Stimulated activated naive B cell treated with anti-CD40 and anti-IgM and Interleukin-4, amounts not matched to agents 10 μg/mL and 1 μg/mL and 100 μg/mL, for 72 hours (primary cell): ENCODE results near the gene ZBTB14.

Experiments used
- ATAC-seq, 2 donors: fragments of 150-1000 bp; cut with Tn5 transposase; replicated peaks; 2 replicates each; pipeline ENCODE4 v1.10.0; 2021; ENCODE audit warnings: moderate library complexity in 1 of 2
- DNase-seq: peaks from one replicate; pipeline ENCODE4 v3.0.0; 2021
- H3K27ac Mint-ChIP-seq: one replicate; pipeline ENCODE4 v1.8.0; 2022; ENCODE audit warnings: mild to moderate bottlenecking, mixed read lengths
- H3K27me3 Mint-ChIP-seq, 2 donors: one replicate each; pipeline ENCODE4 v1.8.0; 2022; ENCODE audit warnings: mixed read lengths in 2 of 2
- H3K36me3 Mint-ChIP-seq, 2 donors: one replicate each; pipeline ENCODE4 v1.8.0; 2022; ENCODE audit warnings: mixed read lengths in 2 of 2, mild to moderate bottlenecking in 1 of 2
- H3K4me1 Mint-ChIP-seq, 2 donors: one replicate each; pipeline ENCODE4 v1.8.0; 2022; ENCODE audit warnings: mixed read lengths in 2 of 2, mild to moderate bottlenecking in 1 of 2
- H3K4me3 Mint-ChIP-seq, 2 donors: one replicate each; pipeline ENCODE4 v1.8.0; 2022; ENCODE audit warnings: mild to moderate bottlenecking in 2 of 2, mixed read lengths in 2 of 2, moderate library complexity in 1 of 2
- H3K9me3 Mint-ChIP-seq, 2 donors: one replicate each; pipeline ENCODE4 v1.8.0; 2022; ENCODE audit warnings: mixed read lengths in 2 of 2, mild to moderate bottlenecking in 1 of 2

The ZBTB14 gene

DNA sequence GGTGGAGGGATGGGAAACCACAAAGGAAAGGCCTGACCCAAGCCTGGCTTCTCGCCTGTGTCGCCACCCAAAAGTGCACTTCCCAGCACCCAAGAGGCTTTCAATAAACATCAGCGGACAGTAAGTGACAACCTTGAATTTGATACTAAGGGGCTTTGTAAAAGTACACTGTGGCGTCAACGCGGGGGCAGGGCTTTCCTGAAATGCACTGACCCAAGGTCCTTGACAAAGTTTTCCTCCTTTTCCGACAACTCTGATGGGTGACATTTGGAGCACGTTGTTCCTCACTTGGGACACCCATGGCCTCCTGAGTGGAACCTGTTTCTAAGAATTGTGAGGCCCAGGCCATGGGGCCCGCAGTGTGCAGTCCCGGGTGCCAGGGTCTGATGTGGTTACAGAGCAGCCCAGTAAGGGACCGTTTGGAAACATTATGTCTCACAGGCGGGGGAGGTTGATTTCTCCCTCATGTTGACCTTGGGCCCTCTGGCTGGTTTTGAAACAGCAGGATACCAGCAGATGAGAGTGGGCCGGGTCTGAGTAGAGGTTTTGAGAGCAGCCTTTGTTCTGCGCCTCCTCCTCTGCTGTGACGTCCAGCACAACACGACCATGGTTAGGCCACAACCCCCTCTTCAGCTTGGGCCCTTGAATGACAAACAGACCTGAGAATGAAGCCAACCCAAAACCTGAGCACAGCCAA lies 2.8 kb upstream of the ZBTB14 start:
- Mint-ChIP-seq H3K27ac (no peak overlapping the region), H3K9me3 (no peaks in the 10 kb centered on the region), H3K4me1 (peaks cover 9 to 18% of the 10 kb centered on the region in 2 donors), H3K4me3 (no peak overlapping the region), H3K27me3 (peaks cover 15 to 32% of the 10 kb centered on the region in 2 donors), H3K36me3 (no peaks in the 10 kb centered on the region)
- ATAC-seq (no peak), DNase-seq (no peak)

GRCh38 chr18:5297597-5297996 lies 2.1 kb upstream of the ZBTB14 start:
- Mint-ChIP-seq H3K4me3 (no peak overlapping the region), H3K27me3 (peaks cover 15 to 24% of the 10 kb centered on the region in 2 donors), H3K4me1 (peaks cover 9 to 18% of the 10 kb centered on the region in 2 donors)

DNA sequence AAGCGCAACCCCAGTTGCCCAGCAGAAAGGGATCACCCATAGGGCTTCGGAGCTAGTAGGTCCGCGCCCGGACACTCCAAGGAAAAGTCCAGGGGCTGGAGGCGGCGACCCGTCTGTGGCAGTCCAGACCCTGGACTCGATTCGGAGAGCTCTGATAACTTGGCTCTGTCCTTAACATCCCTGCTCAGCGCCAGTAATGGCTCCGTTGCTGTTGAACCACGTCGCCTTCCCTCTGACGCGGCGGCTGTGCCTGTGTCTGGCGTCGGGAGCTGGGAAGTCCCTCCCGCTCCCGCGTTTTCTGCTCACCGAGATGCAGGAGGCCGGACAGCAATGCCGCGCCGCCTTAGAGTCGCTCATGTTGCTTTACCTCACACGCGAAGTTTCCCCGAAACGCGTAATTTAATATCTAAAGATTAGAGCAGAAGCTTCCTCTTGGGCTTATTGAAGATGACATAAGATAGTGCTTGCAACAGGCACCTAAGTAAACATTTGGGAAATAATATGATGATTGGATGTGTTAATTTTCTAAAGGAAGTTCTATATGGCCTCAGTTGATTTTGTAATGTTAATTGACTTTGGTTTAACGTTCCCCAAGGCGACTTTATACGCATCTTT lies 1.3 kb upstream of the ZBTB14 start:
- peaks cover 9 to 18% of the 10 kb centered on the region in 2 donors for H3K4me1 Mint-ChIP-seq
- peak overlapping the region; percentile 96 to 97 for H3K4me3 Mint-ChIP-seq
- peaks cover 2% of the 10 kb centered on the region in 2 donors for H3K36me3 Mint-ChIP-seq
- DNase-seq (peak; percentile 61), ATAC-seq (peak; percentile 19 to 30)
- no peaks in the 10 kb centered on the region for H3K9me3 Mint-ChIP-seq
- H3K27me3 Mint-ChIP-seq, result peaks cover 11 to 18% of the 10 kb centered on the region in 2 donors
- H3K27ac Mint-ChIP-seq, result peak overlapping the region; percentile 97

More at GRCh38 chr18:5297597-5297996, 2.1 kb upstream of the ZBTB14 start:
- Mint-ChIP-seq H3K36me3 (no peaks in the 10 kb centered on the region), H3K27ac (no peak overlapping the region), H3K9me3 (no peaks in the 10 kb centered on the region)
- ATAC-seq (no peak), DNase-seq (no peak)

DNA sequence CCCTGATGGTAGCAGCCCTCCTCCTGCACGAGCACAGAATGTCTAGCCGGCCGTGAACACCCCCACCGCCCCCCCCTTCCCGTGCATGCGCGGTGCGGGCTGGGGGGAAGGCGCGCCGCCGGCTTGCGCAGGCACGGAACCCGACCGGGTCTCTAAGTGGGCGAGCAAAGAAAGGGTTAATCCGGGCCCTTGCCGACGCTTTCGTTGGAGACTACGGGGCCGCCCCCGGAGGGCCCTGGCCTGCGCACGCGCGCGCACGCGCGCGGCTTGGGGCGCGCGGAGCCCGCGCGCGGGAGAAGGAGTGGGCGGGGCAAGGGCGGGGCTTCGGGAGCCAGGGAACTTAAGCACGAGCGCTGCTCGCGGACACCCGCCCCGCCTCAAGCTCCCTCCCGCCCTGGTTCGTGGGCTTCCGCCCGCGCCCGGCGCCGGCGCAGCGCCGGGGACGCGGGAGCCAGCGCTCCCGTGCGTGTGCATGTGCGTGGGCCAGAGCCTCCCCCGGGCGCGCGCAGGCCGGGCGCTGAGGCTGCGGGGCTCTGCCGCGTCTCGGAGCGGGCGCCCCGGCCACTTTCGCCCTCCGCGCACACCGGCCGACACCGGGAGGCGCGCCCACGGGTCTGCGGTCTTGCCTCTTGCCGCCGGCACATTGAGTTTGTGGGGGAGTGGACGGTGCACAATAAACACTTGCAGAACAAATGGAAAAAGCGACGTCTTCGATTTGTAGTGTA lies 617 bp upstream of the ZBTB14 start:
- Mint-ChIP-seq H3K27ac (peak overlapping the region; percentile 97), H3K27me3 (peaks cover 11% of the 10 kb centered on the region in 2 donors), H3K4me3 (peak overlapping the region; percentile 96 to 97), H3K9me3 (no peaks in the 10 kb centered on the region), H3K36me3 (peaks cover 8% of the 10 kb centered on the region in 2 donors), H3K4me1 (peaks cover 9 to 18% of the 10 kb centered on the region in 2 donors)
- ATAC-seq (peak; percentile 72 to 73), DNase-seq (peak; percentile 94)

DNA sequence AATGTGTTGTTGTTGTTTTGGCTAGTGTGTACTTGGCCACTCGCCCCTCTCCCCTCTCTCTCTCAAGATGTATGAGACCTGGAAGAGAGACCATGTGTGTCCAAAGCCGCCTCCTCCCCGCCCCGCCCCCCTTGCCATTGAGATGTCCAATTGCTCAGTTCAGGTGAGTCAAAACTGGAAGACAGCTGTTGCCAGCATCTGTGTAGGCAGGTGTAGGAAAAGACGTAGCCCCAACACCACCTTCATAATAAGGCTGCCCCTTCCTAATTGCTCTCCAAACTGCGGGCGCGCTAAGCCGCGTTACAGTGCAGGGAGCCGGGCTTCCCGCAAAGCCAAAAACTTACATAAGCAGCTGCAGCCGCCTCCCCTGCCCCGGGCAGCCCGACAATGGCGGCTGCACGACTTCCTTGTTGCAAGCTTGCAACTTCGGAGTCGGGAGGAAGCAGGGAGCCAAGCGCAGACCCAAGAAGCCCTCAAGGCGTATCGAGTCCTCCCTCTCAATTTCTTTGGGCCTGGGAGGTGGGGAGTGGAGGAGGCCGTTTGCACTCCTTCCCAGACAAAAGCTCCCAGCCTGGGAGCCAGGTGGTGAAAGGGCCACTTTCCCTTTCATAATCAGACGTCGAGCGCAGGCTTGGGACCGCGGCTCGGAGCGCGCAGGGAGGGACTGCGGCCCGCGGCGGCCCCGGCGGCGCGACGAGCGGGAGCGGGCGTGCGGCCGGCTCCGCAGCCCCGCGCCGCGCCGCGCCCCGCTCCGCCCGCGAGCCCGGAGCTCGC lies 882 bp downstream of the ZBTB14 start:
- H3K27ac Mint-ChIP-seq, result peak overlapping the region; percentile 97
- peak overlapping the region; percentile 89 to 90 for H3K4me3 Mint-ChIP-seq
- peaks cover 5 to 8% of the 10 kb centered on the region in 2 donors for H3K27me3 Mint-ChIP-seq
- DNase-seq (peak; percentile 51), ATAC-seq (peak; percentile 30 to 41)
- peaks cover 14 to 16% of the 10 kb centered on the region in 2 donors for H3K36me3 Mint-ChIP-seq
- H3K4me1 Mint-ChIP-seq, result peaks cover 9 to 18% of the 10 kb centered on the region in 2 donors
- no peaks in the 10 kb centered on the region for H3K9me3 Mint-ChIP-seq

GRCh38 chr18:5294113-5294456 lies 1.4 kb downstream of the ZBTB14 start:
- peaks cover 14 to 16% of the 10 kb centered on the region in 2 donors for H3K36me3 Mint-ChIP-seq
- peak overlapping the region; percentile 97 for H3K27ac Mint-ChIP-seq
- no peak for DNase-seq
- H3K27me3 Mint-ChIP-seq, result peaks cover 3% of the 10 kb centered on the region in 2 donors
- peak overlapping the region; percentile 89 to 90 for H3K4me3 Mint-ChIP-seq
- no peaks in the 10 kb centered on the region for H3K9me3 Mint-ChIP-seq
- no peak for ATAC-seq
- peaks cover 9 to 18% of the 10 kb centered on the region in 2 donors for H3K4me1 Mint-ChIP-seq

GRCh38 chr18:5288517-5288935 lies 7.0 kb downstream of the ZBTB14 start:
- no peak for DNase-seq
- H3K4me3 Mint-ChIP-seq, result peak overlapping the region in 1 of 2 donors; percentile 22
- ATAC-seq, result peak; percentile 46 to 65
- peaks cover 25 to 27% of the 10 kb centered on the region in 2 donors for H3K36me3 Mint-ChIP-seq
- no peaks in the 10 kb centered on the region for H3K27me3 Mint-ChIP-seq
- H3K9me3 Mint-ChIP-seq, result no peaks in the 10 kb centered on the region
- H3K4me1 Mint-ChIP-seq, result peaks cover 11 to 15% of the 10 kb centered on the region in 2 donors
- H3K27ac Mint-ChIP-seq, result no peak overlapping the region

DNA sequence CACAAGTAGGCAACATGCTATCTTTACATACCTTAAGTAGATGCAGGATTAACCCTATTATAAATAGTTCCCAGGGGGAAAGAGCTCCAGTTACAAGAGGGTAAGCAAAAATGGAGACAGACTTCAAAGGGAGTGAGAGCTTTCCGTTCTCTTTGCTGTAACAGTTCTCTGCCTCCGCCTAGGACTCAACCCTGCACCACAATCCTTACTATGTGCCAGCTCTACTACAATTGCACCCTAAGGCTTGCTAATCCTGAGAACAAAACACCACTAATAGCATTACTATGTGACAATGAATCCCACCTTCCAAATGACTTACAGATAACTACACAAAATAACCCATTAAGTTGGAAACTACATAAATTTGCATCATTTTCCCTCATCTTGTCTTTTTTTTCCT lies 7.7 kb downstream of the ZBTB14 start:
- H3K27ac Mint-ChIP-seq, result peak overlapping the region; percentile 4
- no peaks in the 10 kb centered on the region for H3K9me3 Mint-ChIP-seq
- ATAC-seq (no peak), DNase-seq (no peak)
- peaks cover 25 to 27% of the 10 kb centered on the region in 2 donors for H3K36me3 Mint-ChIP-seq
- H3K4me3 Mint-ChIP-seq, result no peak overlapping the region
- H3K4me1 Mint-ChIP-seq, result peaks cover 11 to 15% of the 10 kb centered on the region in 2 donors
- H3K27me3 Mint-ChIP-seq, result no peaks in the 10 kb centered on the region

DNA sequence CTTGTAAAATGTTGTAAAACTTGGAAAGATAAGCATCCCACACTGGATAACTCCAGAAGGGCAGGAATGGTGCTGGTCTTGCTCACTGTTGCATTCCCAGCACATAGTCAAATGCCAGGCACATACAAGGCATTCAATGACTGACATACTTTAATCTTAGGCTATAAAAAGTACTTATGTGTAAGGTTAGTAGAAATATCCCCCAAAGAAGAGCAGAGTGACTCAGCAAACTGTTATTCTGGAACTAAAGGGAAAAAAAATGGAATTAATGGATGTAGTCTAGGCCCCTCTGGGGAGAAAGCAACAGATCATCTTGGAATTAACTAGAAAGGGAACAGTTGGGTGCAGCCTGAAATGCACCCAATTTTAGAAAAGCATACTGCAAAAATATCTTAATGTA lies 9.0 kb downstream of the ZBTB14 start:
- no peaks in the 10 kb centered on the region for H3K9me3 Mint-ChIP-seq
- peaks cover 11 to 15% of the 10 kb centered on the region in 2 donors for H3K4me1 Mint-ChIP-seq
- H3K27ac Mint-ChIP-seq, result no peak overlapping the region

DNA sequence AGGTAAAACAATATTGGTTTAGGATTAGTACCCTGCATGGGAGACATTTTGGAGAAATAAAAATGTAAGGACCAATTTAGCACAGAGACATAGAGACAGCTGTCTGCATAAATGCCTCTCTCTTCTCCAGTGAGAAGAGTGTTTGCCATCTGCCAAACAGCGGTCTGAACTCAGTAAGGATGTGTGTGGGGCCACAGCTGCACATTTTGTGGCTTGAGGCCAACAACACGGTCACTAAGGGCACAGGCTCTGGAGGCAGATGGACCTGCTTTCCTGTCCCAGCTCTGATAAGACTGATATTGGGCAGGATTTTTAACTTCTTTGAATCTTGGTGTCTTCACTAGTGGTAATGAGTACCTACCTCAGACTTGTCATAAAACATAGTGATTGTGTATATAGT lies 10.2 kb downstream of the ZBTB14 start:
- Mint-ChIP-seq H3K9me3 (peaks cover 4 to 5% of the 10 kb centered on the region in 2 donors), H3K4me3 (no peak overlapping the region), H3K36me3 (peaks cover 13 to 16% of the 10 kb centered on the region in 2 donors), H3K27me3 (no peaks in the 10 kb centered on the region), H3K4me1 (peaks cover 11 to 15% of the 10 kb centered on the region in 2 donors), H3K27ac (no peak overlapping the region)
- ATAC-seq (no peak), DNase-seq (no peak)

More for the DNA sequence above, 9.0 kb downstream of the ZBTB14 start:
- Mint-ChIP-seq H3K27me3 (no peaks in the 10 kb centered on the region), H3K4me3 (no peak overlapping the region), H3K36me3 (peaks cover 20 to 22% of the 10 kb centered on the region in 2 donors)
- no peak for DNase-seq
- ATAC-seq, result no peak

DNA sequence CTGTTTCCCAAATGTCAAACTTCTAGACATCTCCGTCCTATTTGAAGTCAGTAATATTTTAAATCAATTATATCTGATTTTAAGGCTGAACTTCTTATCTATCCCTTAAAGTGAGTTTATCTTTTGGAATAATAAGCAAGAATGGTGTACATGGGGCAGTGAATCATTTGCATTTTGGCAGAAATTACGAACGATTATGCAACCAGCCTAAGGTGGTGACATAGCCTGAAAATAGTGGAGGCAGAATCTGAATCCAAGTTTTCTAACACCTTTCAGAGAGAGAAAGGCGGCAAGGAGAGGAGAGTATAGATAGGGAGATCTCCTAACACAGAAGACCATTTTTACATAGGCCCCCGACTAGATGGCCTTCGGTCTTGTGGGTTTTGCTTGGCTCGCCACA lies 10.7 kb downstream of the ZBTB14 start:
- no peak for DNase-seq
- Mint-ChIP-seq H3K9me3 (peaks cover 5 to 9% of the 10 kb centered on the region in 2 donors), H3K27me3 (no peaks in the 10 kb centered on the region), H3K36me3 (peaks cover 11 to 16% of the 10 kb centered on the region in 2 donors), H3K4me3 (no peak overlapping the region), H3K27ac (no peak overlapping the region), H3K4me1 (peaks cover 11 to 15% of the 10 kb centered on the region in 2 donors)
- no peak for ATAC-seq

DNA sequence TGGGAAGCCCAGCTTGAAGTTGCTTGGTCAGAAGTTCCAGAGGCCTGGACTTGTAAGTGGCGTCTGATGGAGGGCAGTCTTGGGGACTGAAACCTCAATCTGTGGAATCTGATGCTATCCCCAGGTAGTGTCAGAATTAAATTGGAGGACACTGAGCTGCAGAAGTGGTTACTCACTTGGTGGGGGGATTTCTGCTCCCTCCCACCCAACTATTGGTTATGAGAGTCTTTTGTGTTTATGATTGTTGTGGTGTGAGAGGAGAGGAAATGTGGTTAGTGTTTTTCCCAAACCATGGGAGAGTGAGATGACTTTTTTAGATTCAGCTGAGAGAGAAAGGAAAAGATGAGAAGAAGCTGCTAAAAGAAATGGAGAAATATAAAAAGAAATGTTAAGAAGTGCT lies 12.8 kb downstream of the ZBTB14 start:
- ATAC-seq (no peak), DNase-seq (no peak)
- Mint-ChIP-seq H3K27me3 (peaks cover 5 to 6% of the 10 kb centered on the region in 2 donors), H3K36me3 (peaks cover 4 to 12% of the 10 kb centered on the region in 2 donors), H3K4me1 (peaks cover 2 to 4% of the 10 kb centered on the region in 2 donors), H3K4me3 (no peak overlapping the region), H3K9me3 (peaks cover 12 to 15% of the 10 kb centered on the region in 2 donors), H3K27ac (no peak overlapping the region)

- Mint-ChIP-seq H3K27me3 (peaks cover 17 to 23% of the 10 kb centered on the region in 2 donors), H3K4me3 (no peak overlapping the region)
These were observed 18.6 kb downstream of the ZBTB14 start for GRCh38 chr18:5276947-5277346.

GRCh38 chr18:5275872-5276271 lies 19.7 kb downstream of the ZBTB14 start:
- peaks cover 2 to 13% of the 10 kb centered on the region in 2 donors for H3K36me3 Mint-ChIP-seq
- H3K27me3 Mint-ChIP-seq, result peaks cover 19 to 27% of the 10 kb centered on the region in 2 donors
- no peaks in the 10 kb centered on the region for H3K4me1 Mint-ChIP-seq
- no peak for ATAC-seq
- no peak for DNase-seq
- peaks cover 19 to 21% of the 10 kb centered on the region in 2 donors for H3K9me3 Mint-ChIP-seq
- no peak overlapping the region for H3K4me3 Mint-ChIP-seq
- H3K27ac Mint-ChIP-seq, result no peak overlapping the region

More at GRCh38 chr18:5276947-5277346, 18.6 kb downstream of the ZBTB14 start:
- ATAC-seq, result no peak
- Mint-ChIP-seq H3K27ac (no peak overlapping the region), H3K4me1 (no peaks in the 10 kb centered on the region), H3K36me3 (peaks cover 2 to 11% of the 10 kb centered on the region in 2 donors), H3K9me3 (peaks cover 18% of the 10 kb centered on the region in 2 donors)
- no peak for DNase-seq
